HFFc6 (cell line): Measurements from ENCODE around the gene SMPDL3A. TPM values are rescaled to one million over a fixed set of nuclear protein-coding genes. Genes with fewer than 3 reads are reported as not detected.

Experiments
- DNase-seq: peaks from one replicate; pipeline ENCODE4 v3.0.0-alpha.2; 2018
- H3K27ac Mint-ChIP-seq: 2 replicates; pipeline ENCODE4 v1.8.0; 2020; ENCODE audit warnings: mild to moderate bottlenecking, mixed read lengths
- H3K27me3 Mint-ChIP-seq: 2 replicates; pipeline ENCODE4 v1.8.0; 2021; ENCODE audit warnings: mild to moderate bottlenecking, moderate library complexity, mixed read lengths; ENCODE audit not compliant: insufficient read depth
- H3K36me3 Mint-ChIP-seq: 2 replicates; pipeline ENCODE4 v1.8.0; 2021; ENCODE audit warnings: low read depth, mixed read lengths
- H3K4me1 Mint-ChIP-seq: 2 replicates; pipeline ENCODE4 v1.8.0; 2020; ENCODE audit warnings: low read depth, mixed read lengths
- H3K4me3 Mint-ChIP-seq: 2 replicates; pipeline ENCODE4 v1.8.0; 2020; ENCODE audit warnings: mild to moderate bottlenecking, moderate library complexity, mixed read lengths
- H3K9me3 Mint-ChIP-seq: 2 replicates; pipeline ENCODE4 v1.8.0; 2020; ENCODE audit warnings: mild to moderate bottlenecking, mixed read lengths
- CTCF ChIP-seq: fragments of 200-600 bp; sonication (generic); IDR thresholded peaks from 2 replicates; pipeline ENCODE4 v1.5.0; 2021; ENCODE audit warnings: antibody characterized with exemption, mild to moderate bottlenecking
- total RNA-seq, 6 experiments: library from RNA; stranded (reverse); fragmentation: NEBNext Ultra II Directional; extraction: Animal tissue kit (Norgen Biotek cat#: 25700); gene quantifications; 2 replicates in 1 of 6; 3 replicates in 5 of 6; pipeline ENCODE4 v1.2.3, GENCODE V29; 2021

Gene SMPDL3A
- total RNA-seq, 6 experiments from 2014 or later, result 4.8 to 8.2 (median 6.8) TPM

GRCh38 chr6:122810189-122810588, 21.1 kb downstream of the SMPDL3A start:
- H3K36me3 Mint-ChIP-seq, result no peaks in the 10 kb centered on the region
- H3K27me3 Mint-ChIP-seq, result no peaks in the 10 kb centered on the region; the same call in 1 of the 2 replicates
- no peaks in the 10 kb centered on the region for H3K9me3 Mint-ChIP-seq
- no peak overlapping the region for H3K4me3 Mint-ChIP-seq
- no peaks in the 10 kb centered on the region for H3K4me1 Mint-ChIP-seq
- no peak for TF ChIP-seq CTCF
- DNase-seq, result no peak
- no peak overlapping the region for H3K27ac Mint-ChIP-seq

GRCh38 chr6:122817358-122817757, 28.3 kb downstream of the SMPDL3A start:
- Mint-ChIP-seq H3K4me1 (no peaks in the 10 kb centered on the region), H3K9me3 (no peaks in the 10 kb centered on the region), H3K27me3 (peaks cover 4% of the 10 kb centered on the region; the same call in 1 of the 2 replicates), H3K36me3 (no peaks in the 10 kb centered on the region), H3K27ac (no peak overlapping the region), H3K4me3 (no peak overlapping the region)
- no peak for DNase-seq
- no peak for TF ChIP-seq CTCF

GRCh38 chr6:122817766-122818165, 28.7 kb downstream of the SMPDL3A start:
- DNase-seq, result no peak
- no peak for TF ChIP-seq CTCF
- Mint-ChIP-seq H3K4me1 (no peaks in the 10 kb centered on the region), H3K36me3 (no peaks in the 10 kb centered on the region), H3K9me3 (no peaks in the 10 kb centered on the region), H3K4me3 (no peak overlapping the region), H3K27me3 (peaks cover 4% of the 10 kb centered on the region; the same call in 1 of the 2 replicates), H3K27ac (no peak overlapping the region)

- no peaks in the 10 kb centered on the region for H3K9me3 Mint-ChIP-seq
- H3K36me3 Mint-ChIP-seq, result no peaks in the 10 kb centered on the region
- H3K4me3 Mint-ChIP-seq, result no peak overlapping the region
- TF ChIP-seq CTCF, result no peak
- H3K27me3 Mint-ChIP-seq, result peaks cover 4% of the 10 kb centered on the region; the same call in 1 of the 2 replicates
- no peak for DNase-seq
- no peaks in the 10 kb centered on the region for H3K4me1 Mint-ChIP-seq
- H3K27ac Mint-ChIP-seq, result no peak overlapping the region
These were observed 29.8 kb downstream of the SMPDL3A start for GRCh38 chr6:122818866-122819265.

- Mint-ChIP-seq H3K27ac (no peak overlapping the region), H3K4me3 (no peak overlapping the region), H3K36me3 (no peaks in the 10 kb centered on the region), H3K4me1 (no peaks in the 10 kb centered on the region), H3K27me3 (peaks cover 4% of the 10 kb centered on the region), H3K9me3 (no peaks in the 10 kb centered on the region)
- DNase-seq, result no peak
- no peak for TF ChIP-seq CTCF
These were observed 32.0 kb downstream of the SMPDL3A start for GRCh38 chr6:122821095-122821494.

GRCh38 chr6:122825163-122825562, 36.1 kb downstream of the SMPDL3A start:
- Mint-ChIP-seq H3K9me3 (no peaks in the 10 kb centered on the region), H3K4me1 (no peaks in the 10 kb centered on the region), H3K27me3 (peaks cover 3% of the 10 kb centered on the region), H3K4me3 (no peak overlapping the region), H3K27ac (no peak overlapping the region), H3K36me3 (no peaks in the 10 kb centered on the region)
- TF ChIP-seq CTCF, result no peak
- DNase-seq, result no peak
